GM23248 (cell line): Measurements from ENCODE around the gene TRMT112.

Experiments
- EZH2 ChIP-seq: fragments of 200-600 bp; sonication (generic); IDR thresholded peaks from 2 replicates; pipeline ENCODE4 v1.6.1; 2018; ENCODE audit warnings: antibody characterized with exemption, mild to moderate bottlenecking; ENCODE audit not compliant: insufficient read depth, poor library complexity, severe bottlenecking
- EZH2phosphoT487 ChIP-seq: fragments of 200-600 bp; sonication (generic); IDR thresholded peaks from 2 replicates; pipeline ENCODE4 v1.6.1; 2018; ENCODE audit warnings: antibody characterized with exemption, moderate library complexity, mild to moderate bottlenecking, low read depth; ENCODE audit not compliant: insufficient read depth

GRCh38 chr11:64286801-64287159, 30.6 kb downstream of the TRMT112 start:
- no peak for TF ChIP-seq EZH2phosphoT487
- no peak for TF ChIP-seq EZH2
